Dermis lymphatic vessel endothelial cell (primary cell): ENCODE data around the gene HRG. TPM values are rescaled to one million over a fixed set of nuclear protein-coding genes. Genes with fewer than 3 reads are reported as not detected.

Experiments used
- total RNA-seq: library from RNA; depleted of rRNA; stranded (reverse); fragments of >200 nt; gene quantifications from 2 replicates; pipeline ENCODE4 v1.2.1, GENCODE V29; 2014

The HRG gene
- not detected in 2 replicates for total RNA-seq

GRCh38 chr3:186665625-186666188, at the start of gene HRG:
Gene HRG (plus strand): TSS chr3:186666014. CDS start chr3:186666032, 18 bp downstream.

GRCh38 chr3:186639778-186640472, 25.9 kb upstream of the HRG start, which contains the start of gene FETUB:
Gene FETUB (plus strand): TSS chr3:186640399. CDS start chr3:186640461, 62 bp downstream.

GRCh38 chr3:186717039-186717457, 51.2 kb downstream of the HRG start, which contains the start of gene KNG1:
Gene KNG1 (plus strand): TSS chr3:186717359. CDS start chr3:186717543, 184 bp downstream.

Other genes with a start within 250 kb of the HRG start
- gene CRYGS, start 121.6 kb upstream of the HRG start, total RNA-seq, result 0.98 and 1.1 TPM in 2 replicates
- 15.9 and 19.3 TPM in 2 replicates for gene TBCCD1, start 98.7 kb upstream of the HRG start, total RNA-seq
- gene DNAJB11, start 95.3 kb upstream of the HRG start, total RNA-seq, result 51.0 and 59.7 TPM in 2 replicates
- gene AHSG, start 53.0 kb upstream of the HRG start, total RNA-seq, result 0.09 TPM in 1 of 2 replicates, not detected in the other
- gene FETUB, start 25.6 kb upstream of the HRG start, total RNA-seq, result not detected in 2 replicates
- not detected in 2 replicates for gene KNG1, start 51.3 kb downstream of the HRG start, total RNA-seq
- 452 and 554 TPM in 2 replicates for gene EIF4A2, start 117.6 kb downstream of the HRG start, total RNA-seq
- 7.9 and 9.6 TPM in 2 replicates for gene RFC4, start 140.5 kb downstream of the HRG start, total RNA-seq
- not detected in 2 replicates for gene ADIPOQ, start 176.7 kb downstream of the HRG start, total RNA-seq